SK-N-SH (cell line): ENCODE results near the gene SLC31A1. TPM values are rescaled to one million over a fixed set of nuclear protein-coding genes. Genes with fewer than 3 reads are reported as not detected.
A peak's percentile ranks its signal among the peaks of the same experiment; 100 is the strongest.

Experiments used
- CTCF ChIA-PET: fragments of 300-600, 350-600 bp; formaldehyde crosslinking; extraction: SDS; loops from one replicate; lab custom pipeline; 2021; lab: Yijun Ruan, JAX
- POLR2A ChIA-PET: fragments of 350-600 bp; sonication (Branson Sonifier 250); formaldehyde crosslinking; extraction: SDS; loops from one replicate; lab custom pipeline; 2020; ENCODE audit warnings: antibody characterized with exemption, inconsistent platforms; lab: Yijun Ruan, JAX
- DNase-seq: peaks from one replicate; pipeline ENCODE4 v3.0.0; 2012
- H2AFZ ChIP-seq: fragments of 200-600 bp; sonication (generic); 2 replicates; pipeline ENCODE4 v1.8.1; 2016; ENCODE audit warnings: antibody characterized with exemption, mild to moderate bottlenecking, low read depth
- H3F3A ChIP-seq: fragments of 200-600 bp; sonication (generic); replicated peaks from 2 replicates; pipeline ENCODE3; 2016; ENCODE audit warnings: antibody characterized with exemption, mild to moderate bottlenecking; ENCODE audit not compliant: insufficient read depth
- H3K27ac ChIP-seq, 2 experiments: fragments of 200-500 bp in 1 of 2; fragments of 200-600 bp in 1 of 2; sonication (Bioruptor generic) in 1 of 2; sonication (generic), shearing (Covaris generic) in 1 of 2; 2 replicates each; pipeline versions ENCODE4 v1.5.1 to v1.6.1; 2014 to 2016; ENCODE audit warnings: low read depth in 2 of 2, inconsistent platforms in 1 of 2, low read length in 1 of 2, mild to moderate bottlenecking in 1 of 2, mixed read lengths in 1 of 2
- H3K27me3 ChIP-seq: fragments of 200-600 bp; sonication (generic), shearing (Covaris generic); 2 replicates; pipeline ENCODE4 v1.6.1; 2016; ENCODE audit warnings: mixed run types; ENCODE audit not compliant: insufficient read depth
- H3K36me3 ChIP-seq, 2 experiments: fragments of 200-500 bp in 1 of 2; fragments of 200-600 bp in 1 of 2; sonication (Bioruptor generic) in 1 of 2; sonication (generic) in 1 of 2; replicated peaks in 1 of 2; 2 replicates each; pipeline versions ENCODE3 to v1.5.1; 2014 to 2016; ENCODE audit warnings: low read length in 1 of 2, mild to moderate bottlenecking in 1 of 2; ENCODE audit not compliant: insufficient read depth in 2 of 2, control insufficient read depth in 1 of 2
- H3K4me1 ChIP-seq, 2 experiments: fragments of 200-500 bp in 1 of 2; fragments of 200-600 bp in 1 of 2; sonication (Bioruptor generic) in 1 of 2; sonication (generic), shearing (Covaris generic) in 1 of 2; 2 replicates each; pipeline versions ENCODE4 v1.5.1 to v1.6.1; 2014 to 2016; ENCODE audit warnings: low read depth in 1 of 2, low read length in 1 of 2, mixed run types in 1 of 2; ENCODE audit not compliant: insufficient read depth in 2 of 2, control insufficient read depth in 1 of 2
- H3K4me2 ChIP-seq: fragments of 200-600 bp; sonication (generic), shearing (Covaris generic); 2 replicates; pipeline ENCODE4 v1.6.1; 2017; ENCODE audit warnings: mixed run types
- H3K4me3 ChIP-seq, 2 experiments: fragments of 200-500 bp in 1 of 2; fragments of 200-600 bp in 1 of 2; sonication (Bioruptor generic) in 1 of 2; sonication (generic), shearing (Covaris generic) in 1 of 2; 2 replicates each; pipeline versions ENCODE4 v1.5.1 to v1.8.1; 2014 to 2016; ENCODE audit warnings: low read depth in 2 of 2, inconsistent platforms in 1 of 2, low read length in 1 of 2, mild to moderate bottlenecking in 1 of 2, mixed read lengths in 1 of 2, moderate library complexity in 1 of 2
- H3K79me2 ChIP-seq: fragments of 200-600 bp; sonication (generic); 2 replicates; pipeline ENCODE4 v1.8.1; 2017; ENCODE audit warnings: mild to moderate bottlenecking; ENCODE audit not compliant: insufficient read depth
- H3K9ac ChIP-seq: fragments of 200-600 bp; sonication (generic); 2 replicates; pipeline ENCODE4 v1.6.1; 2017; ENCODE audit warnings: mixed run types
- H3K9me2 ChIP-seq: fragments of 200-600 bp; sonication (generic); 2 replicates; pipeline ENCODE4 v1.6.1; 2017; ENCODE audit warnings: mixed run types
- H3K9me3 ChIP-seq: fragments of 200-600 bp; sonication (generic); 2 replicates; pipeline ENCODE4 v1.6.1; 2017; ENCODE audit warnings: mixed run types, mild to moderate bottlenecking, moderate library complexity
- H4K20me1 ChIP-seq: fragments of 200-600 bp; sonication (generic); 2 replicates; pipeline ENCODE4 v1.6.1; 2017; ENCODE audit warnings: mild to moderate bottlenecking, mixed run types; ENCODE audit not compliant: insufficient read depth
- ELF1 ChIP-seq: IDR thresholded peaks from 2 replicates; pipeline ENCODE4 v1.4.0; 2012
- EZH2phosphoT487 ChIP-seq: fragments of 200-600 bp; sonication (generic); IDR thresholded peaks from 2 replicates; pipeline ENCODE4 v1.6.1; 2017; ENCODE audit warnings: low read depth, mixed run types, mild to moderate bottlenecking, antibody characterized with exemption, moderate library complexity, borderline replicate concordance
- FOSL2 ChIP-seq: IDR thresholded peaks from 2 replicates; pipeline ENCODE4 v1.4.0; 2012; ENCODE audit warnings: low read depth, mild to moderate bottlenecking, moderate library complexity, borderline replicate concordance
- GABPA ChIP-seq: IDR thresholded peaks from 2 replicates; pipeline ENCODE4 v1.4.0; 2012; ENCODE audit warnings: low read depth, mild to moderate bottlenecking
- GATA2 ChIP-seq: sonication (generic); formaldehyde crosslinking; IDR thresholded peaks from 2 replicates; pipeline ENCODE4 v1.5.0; 2020; ENCODE audit warnings: mild to moderate bottlenecking, missing genetic modification reagents
- JUND ChIP-seq: IDR thresholded peaks from 2 replicates; pipeline ENCODE4 v1.4.0; 2012
- MEF2A ChIP-seq: IDR thresholded peaks from 2 replicates; pipeline ENCODE4 v1.4.0; 2012; ENCODE audit warnings: low read depth, borderline replicate concordance
- RAD21 ChIP-seq: IDR thresholded peaks from 2 replicates; pipeline ENCODE4 v1.6.1; 2012; ENCODE audit warnings: mild to moderate bottlenecking, low read length
- RFX5 ChIP-seq: IDR thresholded peaks from 2 replicates; pipeline ENCODE4 v1.6.1; 2012; ENCODE audit warnings: mild to moderate bottlenecking, improper control_type of control experiment, low read length
- SMC3 ChIP-seq: IDR thresholded peaks from 2 replicates; pipeline ENCODE4 v1.6.1; 2012; ENCODE audit warnings: low read depth, low read length, improper control_type of control experiment
- TCF12 ChIP-seq: IDR thresholded peaks from 2 replicates; pipeline ENCODE4 v1.4.0; 2012
- TEAD4 ChIP-seq: IDR thresholded peaks from 2 replicates; pipeline ENCODE4 v1.4.0; 2012; ENCODE audit warnings: mild to moderate bottlenecking, borderline replicate concordance; ENCODE audit not compliant: insufficient read depth
- YY1 ChIP-seq: IDR thresholded peaks from 2 replicates; pipeline ENCODE4 v1.4.0; 2012; ENCODE audit warnings: low read depth, mild to moderate bottlenecking
- WGBS: methylation state at CpG from one replicate; pipeline ENCODE4 v1.1.6; 2017; ENCODE audit warnings: low lambda C conversion rate; 5-methylcytosine and 5-hydroxymethylcytosine counted together
- polyA plus RNA-seq, 3 experiments: library from polyadenylated mRNA; depleted of rRNA; stranded (reverse); fragments of >200 nt; gene quantifications; 2 replicates each; pipeline ENCODE4 v1.2.3, GENCODE V29; 2012
- TF ChIP-seq, protein P1 (sequence below): fragments of 150-350 bp; IDR thresholded peaks from 2 replicates; pipeline ENCODE4 v1.6.1; 2017; ENCODE audit warnings: antibody characterized with exemption, low read length, low read depth, borderline replicate concordance
- TF ChIP-seq, protein P2 (sequence below): fragments of 150-350 bp; IDR thresholded peaks from 2 replicates; pipeline ENCODE4 v1.6.1; 2016; ENCODE audit warnings: mild to moderate bottlenecking, low read depth, low read length
- TF ChIP-seq, protein P3 (sequence below): IDR thresholded peaks from 2 replicates; pipeline ENCODE4; 2012
- TF ChIP-seq, protein P4 (sequence below): fragments of 200-600 bp; sonication (generic); IDR thresholded peaks from 2 replicates; pipeline ENCODE4 v1.6.1; 2017; ENCODE audit warnings: antibody characterized with exemption, mild to moderate bottlenecking, moderate library complexity

The SLC31A1 gene
- polyA plus RNA-seq, 1 of the 3 experiments (the other 2 are of a cell fraction), result 7.7 TPM

DNA sequence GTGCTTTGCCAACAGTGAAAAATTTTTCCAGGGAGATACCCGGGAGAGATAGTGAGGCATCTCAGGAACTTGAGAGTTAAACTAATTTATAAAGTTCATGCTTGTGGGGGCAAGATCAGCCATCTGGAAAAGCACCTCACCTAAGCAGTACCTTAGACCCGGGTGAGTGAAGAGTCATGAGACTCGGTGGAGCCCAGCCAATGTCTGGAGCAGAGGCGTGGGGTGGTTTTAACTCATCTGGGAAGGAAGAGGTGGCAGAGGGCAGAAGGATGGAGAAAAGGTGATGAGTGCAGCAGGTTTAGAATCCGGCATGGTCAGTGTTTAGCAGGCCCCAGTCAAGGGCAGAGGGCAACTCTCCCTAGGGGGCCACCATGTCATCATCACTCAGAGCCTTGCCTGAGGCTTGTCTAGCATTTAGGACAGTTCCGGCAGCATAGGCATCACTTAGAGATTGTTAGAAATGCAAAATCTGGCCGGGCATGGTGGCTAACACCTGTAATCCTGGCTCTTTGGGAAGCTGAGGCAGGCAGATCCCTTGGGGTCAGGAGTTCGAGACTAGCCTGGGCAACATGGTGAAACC lies 86.1 kb downstream of the SLC31A1 start:
- Histone ChIP-seq H3K4me3 (no peak overlapping the region), H3K27ac (no peak overlapping the region), H3K4me2 (no peak overlapping the region), H4K20me1 (no peaks in the 10 kb centered on the region), H2AFZ (no peak overlapping the region), H3K79me2 (no peaks in the 10 kb centered on the region), H3K4me1 (no peaks in the 10 kb centered on the region; a peak in 1 of 4 replicates), H3K27me3 (no peaks in the 10 kb centered on the region), H3K9me2 (no peaks in the 10 kb centered on the region), H3K36me3 (no peaks in the 10 kb centered on the region), H3F3A (peaks cover 3% of the 10 kb centered on the region), H3K9ac (no peak overlapping the region), H3K9me3 (no peaks in the 10 kb centered on the region)
- POLR2A ChIA-PET, result no interaction called here
- DNase-seq, result no peak
- 53% methylated on average over 8 of the region's 8 CpGs for WGBS
- no peak for TF ChIP-seq FOSL2
- CTCF ChIA-PET, result interaction anchor here (1.2 to 1.6 kb wide), 3 partner anchors 34 to 281 kb away, joined by 4 to 8 read pairs (median 4); partner anchors contain the start of gene ALAD

DNA sequence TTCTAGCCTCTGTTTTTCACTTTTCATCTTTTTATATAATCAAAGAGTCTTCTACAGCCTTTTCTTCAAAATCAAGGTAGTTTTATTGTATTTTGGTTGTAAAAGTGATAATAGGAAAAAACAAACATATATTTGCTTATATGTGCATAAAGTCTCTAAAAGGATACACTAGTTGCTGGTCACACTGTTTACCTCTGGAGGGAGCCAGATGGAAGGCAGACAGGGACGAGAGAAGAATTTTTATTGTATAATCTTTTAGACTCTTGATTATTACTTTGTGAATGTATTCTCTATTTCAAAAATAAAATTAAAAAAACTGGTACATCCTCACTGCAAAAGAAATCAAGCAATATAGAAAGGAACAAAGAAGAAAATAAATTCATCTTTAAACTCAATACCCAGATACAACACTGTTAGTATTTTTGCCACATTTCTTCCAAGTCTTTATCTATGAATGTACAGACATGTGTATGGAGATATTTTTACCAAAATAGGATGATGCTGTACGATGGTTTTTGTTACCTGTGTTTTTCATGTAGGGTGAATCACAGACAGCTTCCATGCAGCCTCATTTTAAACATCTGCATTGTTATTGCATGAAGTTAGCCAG lies 88.0 kb downstream of the SLC31A1 start:
- Histone ChIP-seq H3K27ac (no peak overlapping the region), H2AFZ (no peak overlapping the region), H3K79me2 (no peaks in the 10 kb centered on the region), H3K9me3 (no peaks in the 10 kb centered on the region), H3K4me2 (no peak overlapping the region), H3K4me1 (peaks cover 0 to 3% of the 10 kb centered on the region in 2 experiments; a peak in 1 of 4 replicates), H3K4me3 (no peak overlapping the region; a peak in 1 of 4 replicates), H3K9me2 (no peaks in the 10 kb centered on the region), H3F3A (peaks cover 3% of the 10 kb centered on the region), H4K20me1 (no peaks in the 10 kb centered on the region), H3K9ac (no peak overlapping the region)
- CTCF ChIA-PET, result interaction anchor here (0.7 to 3.0 kb wide), 25 partner anchors 8 to 349 kb away, joined by 3 to 22 read pairs (median 5); partner anchors contain the start of genes ALAD, C9orf43, POLE3 and WDR31
- WGBS, result 3% methylated on average over 2 of the region's 2 CpGs
- peak; percentile 69 for DNase-seq
- TF ChIP-seq SMC3 (peak; percentile 78), GABPA (no peak), JUND (no peak), TEAD4 (no peak), ELF1 (no peak), MEF2A (no peak), RAD21 (peak; percentile 95), EZH2phosphoT487 (no peak), GATA2 (CRISPR knock-in tag) (no peak), TCF12 (no peak), RFX5 (0 out of 2 replicates have a peak, but pooled peaks have one; percentile 42), YY1 (no peak)
- TF ChIP-seq, protein P1, sequence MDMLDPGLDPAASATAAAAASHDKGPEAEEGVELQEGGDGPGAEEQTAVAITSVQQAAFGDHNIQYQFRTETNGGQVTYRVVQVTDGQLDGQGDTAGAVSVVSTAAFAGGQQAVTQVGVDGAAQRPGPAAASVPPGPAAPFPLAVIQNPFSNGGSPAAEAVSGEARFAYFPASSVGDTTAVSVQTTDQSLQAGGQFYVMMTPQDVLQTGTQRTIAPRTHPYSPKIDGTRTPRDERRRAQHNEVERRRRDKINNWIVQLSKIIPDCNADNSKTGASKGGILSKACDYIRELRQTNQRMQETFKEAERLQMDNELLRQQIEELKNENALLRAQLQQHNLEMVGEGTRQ, result no peak
- TF ChIP-seq, protein P2, sequence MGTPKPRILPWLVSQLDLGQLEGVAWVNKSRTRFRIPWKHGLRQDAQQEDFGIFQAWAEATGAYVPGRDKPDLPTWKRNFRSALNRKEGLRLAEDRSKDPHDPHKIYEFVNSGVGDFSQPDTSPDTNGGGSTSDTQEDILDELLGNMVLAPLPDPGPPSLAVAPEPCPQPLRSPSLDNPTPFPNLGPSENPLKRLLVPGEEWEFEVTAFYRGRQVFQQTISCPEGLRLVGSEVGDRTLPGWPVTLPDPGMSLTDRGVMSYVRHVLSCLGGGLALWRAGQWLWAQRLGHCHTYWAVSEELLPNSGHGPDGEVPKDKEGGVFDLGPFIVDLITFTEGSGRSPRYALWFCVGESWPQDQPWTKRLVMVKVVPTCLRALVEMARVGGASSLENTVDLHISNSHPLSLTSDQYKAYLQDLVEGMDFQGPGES, result no peak
- TF ChIP-seq, protein P3, sequence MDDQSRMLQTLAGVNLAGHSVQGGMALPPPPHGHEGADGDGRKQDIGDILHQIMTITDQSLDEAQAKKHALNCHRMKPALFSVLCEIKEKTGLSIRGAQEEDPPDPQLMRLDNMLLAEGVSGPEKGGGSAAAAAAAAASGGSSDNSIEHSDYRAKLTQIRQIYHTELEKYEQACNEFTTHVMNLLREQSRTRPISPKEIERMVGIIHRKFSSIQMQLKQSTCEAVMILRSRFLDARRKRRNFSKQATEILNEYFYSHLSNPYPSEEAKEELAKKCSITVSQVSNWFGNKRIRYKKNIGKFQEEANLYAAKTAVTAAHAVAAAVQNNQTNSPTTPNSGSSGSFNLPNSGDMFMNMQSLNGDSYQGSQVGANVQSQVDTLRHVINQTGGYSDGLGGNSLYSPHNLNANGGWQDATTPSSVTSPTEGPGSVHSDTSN, result no peak
- TF ChIP-seq, protein P4, sequence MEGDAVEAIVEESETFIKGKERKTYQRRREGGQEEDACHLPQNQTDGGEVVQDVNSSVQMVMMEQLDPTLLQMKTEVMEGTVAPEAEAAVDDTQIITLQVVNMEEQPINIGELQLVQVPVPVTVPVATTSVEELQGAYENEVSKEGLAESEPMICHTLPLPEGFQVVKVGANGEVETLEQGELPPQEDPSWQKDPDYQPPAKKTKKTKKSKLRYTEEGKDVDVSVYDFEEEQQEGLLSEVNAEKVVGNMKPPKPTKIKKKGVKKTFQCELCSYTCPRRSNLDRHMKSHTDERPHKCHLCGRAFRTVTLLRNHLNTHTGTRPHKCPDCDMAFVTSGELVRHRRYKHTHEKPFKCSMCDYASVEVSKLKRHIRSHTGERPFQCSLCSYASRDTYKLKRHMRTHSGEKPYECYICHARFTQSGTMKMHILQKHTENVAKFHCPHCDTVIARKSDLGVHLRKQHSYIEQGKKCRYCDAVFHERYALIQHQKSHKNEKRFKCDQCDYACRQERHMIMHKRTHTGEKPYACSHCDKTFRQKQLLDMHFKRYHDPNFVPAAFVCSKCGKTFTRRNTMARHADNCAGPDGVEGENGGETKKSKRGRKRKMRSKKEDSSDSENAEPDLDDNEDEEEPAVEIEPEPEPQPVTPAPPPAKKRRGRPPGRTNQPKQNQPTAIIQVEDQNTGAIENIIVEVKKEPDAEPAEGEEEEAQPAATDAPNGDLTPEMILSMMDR, result peak; percentile 85
- TF ChIP-seq, all 33 proteins: peak for 4
- Histone ChIP-seq H3K36me3 (no peaks in the 10 kb centered on the region), H3K27me3 (no peaks in the 10 kb centered on the region)
- POLR2A ChIA-PET, result no interaction called here
